ENCODE measurements around the gene OVOL1.
A peak's percentile ranks its signal among the peaks of the same experiment; 100 is the strongest.
"Not testable (repeated sequence)": the region's sequence is repeated elsewhere in the genome, so short reads cannot be mapped to it uniquely, and the experiment has no call there.

OVOL1 gene

GRCh38 chr11:65786786-65787636 is at the start of gene OVOL1:
OVOL1 (plus strand) TSS chr11:65787063; CDS start chr11:65787374, 311 bp downstream.
- DNase-seq (ENCODE audit: insufficient read length, low spot score) (no peak), FAIRE-seq (no peak)

- DNase-seq (ENCODE audit: insufficient read length, low spot score) (no peak), FAIRE-seq (no peak)
These were observed 47.8 kb upstream of the OVOL1 start for GRCh38 chr11:65739022-65739421.

GRCh38 chr11:65741185-65741584 is 45.7 kb upstream of the OVOL1 start:
- no peak for DNase-seq (ENCODE audit: insufficient read length, low spot score)
- peak; percentile 89 for FAIRE-seq

GRCh38 chr11:65742353-65742752 is 44.5 kb upstream of the OVOL1 start:
- DNase-seq (ENCODE audit: insufficient read length, low spot score) (no peak), FAIRE-seq (no peak)

- FAIRE-seq, result no peak
- DNase-seq (ENCODE audit: insufficient read length, low spot score), result no peak
These were observed 43.2 kb upstream of the OVOL1 start for GRCh38 chr11:65743681-65744025.

GRCh38 chr11:65744026-65744698 is 42.7 kb upstream of the OVOL1 start:
- peak; percentile 28 for FAIRE-seq
- peak; percentile 51 for DNase-seq (ENCODE audit: insufficient read length, low spot score)

GRCh38 chr11:65744699-65745042 is 42.2 kb upstream of the OVOL1 start:
- no peak for FAIRE-seq
- no peak for DNase-seq (ENCODE audit: insufficient read length, low spot score)

- no peak for FAIRE-seq
- no peak for DNase-seq (ENCODE audit: insufficient read length, low spot score)
These were observed 41.8 kb upstream of the OVOL1 start for GRCh38 chr11:65745049-65745448.

GRCh38 chr11:65762169-65762568 is 24.7 kb upstream of the OVOL1 start:
- DNase-seq (ENCODE audit: insufficient read length, low spot score); FAIRE-seq: not testable (repeated sequence)

GRCh38 chr11:65762816-65763215 is 24.0 kb upstream of the OVOL1 start:
- not testable (repeated sequence) for DNase-seq (ENCODE audit: insufficient read length, low spot score); FAIRE-seq

GRCh38 chr11:65764434-65764833 is 22.4 kb upstream of the OVOL1 start:
- FAIRE-seq (no peak), DNase-seq (ENCODE audit: insufficient read length, low spot score) (no peak)

GRCh38 chr11:65766535-65766934 is 20.3 kb upstream of the OVOL1 start:
- peak; percentile 33 for FAIRE-seq
- no peak for DNase-seq (ENCODE audit: insufficient read length, low spot score)

- FAIRE-seq, result no peak
- DNase-seq (ENCODE audit: insufficient read length, low spot score), result no peak
These were observed 19.5 kb upstream of the OVOL1 start for GRCh38 chr11:65767406-65767805.

GRCh38 chr11:65767806-65768205 is 19.1 kb upstream of the OVOL1 start:
- DNase-seq (ENCODE audit: insufficient read length, low spot score); FAIRE-seq: not testable (repeated sequence)

- FAIRE-seq, result no peak
- no peak for DNase-seq (ENCODE audit: insufficient read length, low spot score)
These were observed 15.8 kb upstream of the OVOL1 start for GRCh38 chr11:65770951-65771567.

- no peak for DNase-seq (ENCODE audit: insufficient read length, low spot score)
- no peak for FAIRE-seq
These were observed 15.2 kb upstream of the OVOL1 start for GRCh38 chr11:65771589-65772112.

- DNase-seq (ENCODE audit: insufficient read length, low spot score) (no peak), FAIRE-seq (no peak)
These were observed 13.0 kb upstream of the OVOL1 start for GRCh38 chr11:65773784-65774411.

- FAIRE-seq, result no peak
- no peak for DNase-seq (ENCODE audit: insufficient read length, low spot score)
These were observed 12.1 kb upstream of the OVOL1 start for GRCh38 chr11:65774525-65775306.

GRCh38 chr11:65776196-65776595 is 10.7 kb upstream of the OVOL1 start:
- FAIRE-seq (no peak), DNase-seq (ENCODE audit: insufficient read length, low spot score) (no peak)

- FAIRE-seq (no peak), DNase-seq (ENCODE audit: insufficient read length, low spot score) (no peak)
These were observed 10.1 kb upstream of the OVOL1 start for GRCh38 chr11:65776710-65777141.

Data from HTR-8/SVneo (cell line).